K562 (cell line): ENCODE measurements around the gene DMD. TPM values are rescaled to one million over a fixed set of nuclear protein-coding genes. Genes with fewer than 3 reads are reported as not detected.

Experiments used
- CHCHD3 ChIP-seq: fragments of 250-450 bp; sonication (Bioruptor Pico); IDR thresholded peaks from 2 replicates; pipeline ENCODE4 v2.1.2; 2022; ENCODE audit warnings: mild to moderate bottlenecking
- ESRRA ChIP-seq: fragments of 450-650 bp; IDR thresholded peaks from 2 replicates; pipeline ENCODE4 v1.6.1; 2014; ENCODE audit warnings: low read depth, mild to moderate bottlenecking, moderate library complexity, borderline replicate concordance
- GTF2A2 ChIP-seq: IDR thresholded peaks from 2 replicates; pipeline ENCODE4 v1.6.1; 2016; ENCODE audit warnings: mild to moderate bottlenecking, missing genetic modification characterization, missing compliant biosample characterization
- NEUROD1 ChIP-seq: fragments of 150-350 bp; IDR thresholded peaks from 2 replicates; pipeline ENCODE4 v1.6.1; 2014; ENCODE audit warnings: borderline replicate concordance, low read length, low read depth; ENCODE audit not compliant: partially characterized antibody
- RAD21 ChIP-seq, 2 experiments: fragments of 250-450 bp in 1 of 2; fragments of 450-650 bp in 1 of 2; sonication (Bioruptor Pico) in 1 of 2; formaldehyde crosslinking in 1 of 2; IDR thresholded peaks in 1 of 2; conservative IDR thresholded peaks in 1 of 2; 2 replicates each; pipeline versions ENCODE4 v1.4.0 to v1.8.0; 2020 to 2022; ENCODE audit warnings: mild to moderate bottlenecking in 2 of 2, moderate library complexity in 1 of 2
- SPI1 ChIP-seq: IDR thresholded peaks from 2 replicates; pipeline ENCODE4 v1.6.1; 2011; ENCODE audit warnings: low read depth, low read length, control low read depth, borderline replicate concordance
- ZNF77 ChIP-seq: fragments of 250-450 bp; sonication (Bioruptor Pico); IDR thresholded peaks from 2 replicates; pipeline ENCODE4 v1.5.0; 2020
- ZNF830 ChIP-seq: fragments of 250-450 bp; sonication (Bioruptor Pico); IDR thresholded peaks from 2 replicates; pipeline ENCODE4 v1.5.0; 2021; ENCODE audit warnings: mild to moderate bottlenecking
- polyA plus RNA-seq, 8 experiments: library from polyadenylated mRNA; depleted of rRNA in 4 of 8; stranded (reverse) in 5 of 8; unstranded in 3 of 8; fragments of >200 nt; fragmentation: Nextera tagmentation in 2 of 8; fragmentation: Illumina TruSeq in 1 of 8; extraction: Ambion mirVana in 2 of 8; extraction: Trizol in 1 of 8; gene quantifications; 2 replicates each; pipeline versions ENCODE4 v1.2.1 to v1.2.3, GENCODE V29; 2011 to 2014; ENCODE audit warnings: inconsistent platforms in 1 of 8, missing spikeins in 1 of 8
- total RNA-seq, 7 experiments: library from RNA; depleted of rRNA in 6 of 7; stranded (reverse); fragments of >200 nt in 6 of 7; fragmentation: Illumina TruSeq in 2 of 7; extraction: Trizol in 2 of 7; gene quantifications; 2 replicates each; pipeline versions ENCODE4 v1.2.1 to v1.2.3, GENCODE V29; 2011 to 2021; ENCODE audit warnings: low replicate concordance in 1 of 7
- TF ChIP-seq, protein P1 (sequence below): fragments of 450-650 bp; IDR thresholded peaks from 2 replicates; pipeline ENCODE4 v1.6.1; 2016; ENCODE audit warnings: borderline replicate concordance
- TF ChIP-seq, protein P2 (sequence below): sonication (generic); formaldehyde crosslinking; IDR thresholded peaks from 2 replicates; pipeline ENCODE4 v1.8.0; 2022; ENCODE audit warnings: mild to moderate bottlenecking, missing genetic modification reagents
- TF ChIP-seq, protein P3 (sequence below): fragments of 250-450 bp; sonication (Bioruptor Pico); IDR thresholded peaks from 2 replicates; pipeline ENCODE4 v1.4.0; 2020; ENCODE audit warnings: mild to moderate bottlenecking, moderate library complexity, borderline replicate concordance

The DMD gene
- total and polyA plus RNA-seq, 9 of the 15 experiments (the other 6 are each of a cell fraction or from before 2014, with no cell fraction given): 3.8 to 20.4 (median 11.4) TPM

DNA sequence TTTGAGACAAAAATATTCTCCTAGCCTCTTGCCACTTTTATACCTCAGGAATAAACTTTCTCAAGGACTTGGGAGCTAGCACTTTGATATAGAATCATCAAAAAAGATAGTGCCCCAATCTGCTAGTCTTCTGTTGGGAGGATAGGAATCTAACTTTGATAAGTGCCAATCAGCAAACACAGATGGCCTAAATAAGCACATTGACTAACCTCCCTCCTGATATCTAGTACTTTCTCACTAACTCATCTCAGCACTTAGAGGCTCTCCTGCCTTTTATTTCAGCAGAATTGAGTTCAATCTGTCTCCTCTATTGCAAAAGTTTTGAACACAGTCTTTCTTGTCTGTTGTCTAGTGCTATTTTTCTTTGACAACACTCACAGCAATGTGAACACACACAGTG, 1341.1 kb downstream of the DMD start (continued):
- no peak for TF ChIP-seq ZNF77
- TF ChIP-seq, protein P1, sequence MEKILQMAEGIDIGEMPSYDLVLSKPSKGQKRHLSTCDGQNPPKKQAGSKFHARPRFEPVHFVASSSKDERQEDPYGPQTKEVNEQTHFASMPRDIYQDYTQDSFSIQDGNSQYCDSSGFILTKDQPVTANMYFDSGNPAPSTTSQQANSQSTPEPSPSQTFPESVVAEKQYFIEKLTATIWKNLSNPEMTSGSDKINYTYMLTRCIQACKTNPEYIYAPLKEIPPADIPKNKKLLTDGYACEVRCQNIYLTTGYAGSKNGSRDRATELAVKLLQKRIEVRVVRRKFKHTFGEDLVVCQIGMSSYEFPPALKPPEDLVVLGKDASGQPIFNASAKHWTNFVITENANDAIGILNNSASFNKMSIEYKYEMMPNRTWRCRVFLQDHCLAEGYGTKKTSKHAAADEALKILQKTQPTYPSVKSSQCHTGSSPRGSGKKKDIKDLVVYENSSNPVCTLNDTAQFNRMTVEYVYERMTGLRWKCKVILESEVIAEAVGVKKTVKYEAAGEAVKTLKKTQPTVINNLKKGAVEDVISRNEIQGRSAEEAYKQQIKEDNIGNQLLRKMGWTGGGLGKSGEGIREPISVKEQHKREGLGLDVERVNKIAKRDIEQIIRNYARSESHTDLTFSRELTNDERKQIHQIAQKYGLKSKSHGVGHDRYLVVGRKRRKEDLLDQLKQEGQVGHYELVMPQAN: no peak
- no peak for TF ChIP-seq ESRRA
- TF ChIP-seq, protein P2, sequence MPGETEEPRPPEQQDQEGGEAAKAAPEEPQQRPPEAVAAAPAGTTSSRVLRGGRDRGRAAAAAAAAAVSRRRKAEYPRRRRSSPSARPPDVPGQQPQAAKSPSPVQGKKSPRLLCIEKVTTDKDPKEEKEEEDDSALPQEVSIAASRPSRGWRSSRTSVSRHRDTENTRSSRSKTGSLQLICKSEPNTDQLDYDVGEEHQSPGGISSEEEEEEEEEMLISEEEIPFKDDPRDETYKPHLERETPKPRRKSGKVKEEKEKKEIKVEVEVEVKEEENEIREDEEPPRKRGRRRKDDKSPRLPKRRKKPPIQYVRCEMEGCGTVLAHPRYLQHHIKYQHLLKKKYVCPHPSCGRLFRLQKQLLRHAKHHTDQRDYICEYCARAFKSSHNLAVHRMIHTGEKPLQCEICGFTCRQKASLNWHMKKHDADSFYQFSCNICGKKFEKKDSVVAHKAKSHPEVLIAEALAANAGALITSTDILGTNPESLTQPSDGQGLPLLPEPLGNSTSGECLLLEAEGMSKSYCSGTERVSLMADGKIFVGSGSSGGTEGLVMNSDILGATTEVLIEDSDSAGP (CRISPR knock-in tag): no peak
- TF ChIP-seq CHCHD3 (CRISPR knock-in tag): no peak
- no peak for TF ChIP-seq NEUROD1
- TF ChIP-seq GTF2A2 (tag): no peak
- TF ChIP-seq ZNF830 (CRISPR knock-in tag): no peak
- TF ChIP-seq, protein P3, sequence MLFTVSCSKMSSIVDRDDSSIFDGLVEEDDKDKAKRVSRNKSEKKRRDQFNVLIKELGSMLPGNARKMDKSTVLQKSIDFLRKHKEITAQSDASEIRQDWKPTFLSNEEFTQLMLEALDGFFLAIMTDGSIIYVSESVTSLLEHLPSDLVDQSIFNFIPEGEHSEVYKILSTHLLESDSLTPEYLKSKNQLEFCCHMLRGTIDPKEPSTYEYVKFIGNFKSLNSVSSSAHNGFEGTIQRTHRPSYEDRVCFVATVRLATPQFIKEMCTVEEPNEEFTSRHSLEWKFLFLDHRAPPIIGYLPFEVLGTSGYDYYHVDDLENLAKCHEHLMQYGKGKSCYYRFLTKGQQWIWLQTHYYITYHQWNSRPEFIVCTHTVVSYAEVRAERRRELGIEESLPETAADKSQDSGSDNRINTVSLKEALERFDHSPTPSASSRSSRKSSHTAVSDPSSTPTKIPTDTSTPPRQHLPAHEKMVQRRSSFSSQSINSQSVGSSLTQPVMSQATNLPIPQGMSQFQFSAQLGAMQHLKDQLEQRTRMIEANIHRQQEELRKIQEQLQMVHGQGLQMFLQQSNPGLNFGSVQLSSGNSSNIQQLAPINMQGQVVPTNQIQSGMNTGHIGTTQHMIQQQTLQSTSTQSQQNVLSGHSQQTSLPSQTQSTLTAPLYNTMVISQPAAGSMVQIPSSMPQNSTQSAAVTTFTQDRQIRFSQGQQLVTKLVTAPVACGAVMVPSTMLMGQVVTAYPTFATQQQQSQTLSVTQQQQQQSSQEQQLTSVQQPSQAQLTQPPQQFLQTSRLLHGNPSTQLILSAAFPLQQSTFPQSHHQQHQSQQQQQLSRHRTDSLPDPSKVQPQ (CRISPR knock-in tag): no peak
- TF ChIP-seq SPI1: no peak
- TF ChIP-seq RAD21 (CRISPR knock-in tag; conservative IDR thresholded peaks at IDR 0.05 in 1 of 2, IDR thresholded peaks at IDR 0.05 in 1 of 2): no peak
